K562 (cell line): ENCODE measurements around the gene TMEM131L. TPM values are rescaled to one million over a fixed set of nuclear protein-coding genes. Genes with fewer than 3 reads are reported as not detected.

Experiments
- ATAC-seq: fragments of 200-7000 bp; cut with Tn5 transposase; 3 replicates; pipeline ENCODE4 v1.9.1; 2020; ENCODE audit warnings: moderate library complexity
- BruUV-seq: library from RNA; stranded (reverse); fragments of 400-500 nt; replicated peaks from 2 replicates; lab custom pipeline; 2021; lab: Mats Ljungman, UMichigan
- CTCF ChIA-PET: fragments of 300-600 bp; formaldehyde crosslinking; extraction: SDS; loops from one replicate; lab custom pipeline; 2021; ENCODE audit warnings: low intra/inter-chr PET ratio; lab: Yijun Ruan, JAX
- POLR2A ChIA-PET: fragments of 300-600, 350-650 bp; sonication (Branson Sonifier 250); formaldehyde crosslinking; extraction: SDS; loops from one replicate; lab custom pipeline; 2021; ENCODE audit warnings: antibody characterized with exemption, inconsistent platforms; lab: Yijun Ruan, JAX
- DNase-seq, 4 experiments: peaks; one replicate each; pipeline versions ENCODE4 v3.0.0 to v3.0.0-alpha.2; 2011 to 2018; ENCODE audit warnings: low spot score in 3 of 4, mixed read lengths in 3 of 4; ENCODE audit errors: extremely low read depth in 1 of 4
- FAIRE-seq: peaks from 2 replicates; lab custom pipeline; 2011; peaks lifted over from hg19 to GRCh38; lab: Jason Lieb, UNC
- H2AFZ ChIP-seq: 2 replicates; pipeline ENCODE4 v1.6.0; 2011; ENCODE audit warnings: low read depth, low read length, control low read depth, inconsistent platforms
- H3K27ac ChIP-seq: fragments of 200-600 bp; 3 replicates; pipeline ENCODE4 v1.8.0; 2011; ENCODE audit warnings: low read depth, mild to moderate bottlenecking, control low read depth, inconsistent platforms, low read length, moderate library complexity, mixed read lengths; ENCODE audit errors: extremely low read depth
- H3K27me3 ChIP-seq, 2 experiments: fragments of 300-600 bp in 1 of 2; 2 replicates in 1 of 2; 3 replicates in 1 of 2; pipeline versions ENCODE4 v1.6.0 to v1.8.0; 2011; ENCODE audit warnings: inconsistent platforms in 2 of 2, low read length in 2 of 2, mild to moderate bottlenecking in 1 of 2, mixed read lengths in 1 of 2, moderate library complexity in 1 of 2; ENCODE audit not compliant: control insufficient read depth in 2 of 2, insufficient read depth in 2 of 2
- H3K36me3 ChIP-seq: fragments of 300-600 bp; 3 replicates; pipeline ENCODE4 v1.8.0; 2011; ENCODE audit warnings: mild to moderate bottlenecking, low read length, inconsistent platforms; ENCODE audit not compliant: control insufficient read depth, insufficient read depth
- H3K4me1 ChIP-seq, 2 experiments: fragments of 200-600 bp in 1 of 2; replicated peaks in 1 of 2; 2 replicates in 1 of 2; 3 replicates in 1 of 2; pipeline versions ENCODE4 v1.5.1 to v1.8.0; 2011; ENCODE audit warnings: inconsistent platforms in 2 of 2, low read length in 2 of 2, mild to moderate bottlenecking in 1 of 2, mixed read lengths in 1 of 2, moderate library complexity in 1 of 2; ENCODE audit not compliant: control insufficient read depth in 2 of 2, insufficient read depth in 2 of 2
- H3K4me2 ChIP-seq: 2 replicates; pipeline ENCODE4 v1.6.1; 2011; ENCODE audit warnings: low read length, control low read depth, inconsistent platforms, mixed read lengths; ENCODE audit not compliant: insufficient read depth
- H3K4me3 ChIP-seq: fragments of 200-600 bp; sonication (generic), shearing (Covaris generic); 2 replicates; pipeline ENCODE4 v1.5.1; 2016; ENCODE audit warnings: control low read depth, inconsistent platforms
- H3K79me2 ChIP-seq: fragments of 200-600 bp; 3 replicates; pipeline ENCODE4 v1.8.0; 2011; ENCODE audit warnings: low read length, inconsistent platforms; ENCODE audit not compliant: control insufficient read depth, insufficient read depth
- H3K9ac ChIP-seq, 2 experiments: 2 replicates each; pipeline versions ENCODE4 v1.6.0 to v1.6.1; 2011; ENCODE audit warnings: low read depth in 2 of 2, low read length in 2 of 2, control low read depth in 1 of 2, inconsistent platforms in 1 of 2, mild to moderate bottlenecking in 1 of 2, mixed read lengths in 1 of 2; ENCODE audit not compliant: insufficient read depth in 1 of 2
- H3K9me1 ChIP-seq: one replicate; pipeline ENCODE4 v1.6.0; 2011; ENCODE audit warnings: inconsistent platforms, mild to moderate bottlenecking, low read length, moderate library complexity; ENCODE audit not compliant: control insufficient read depth, insufficient read depth
- H3K9me3 ChIP-seq: replicated peaks from 2 replicates; pipeline ENCODE4 v1.5.1; 2011; ENCODE audit warnings: low read depth, low read length, inconsistent platforms; ENCODE audit not compliant: control insufficient read depth, insufficient read depth
- H4K20me1 ChIP-seq: replicated peaks from 2 replicates; pipeline ENCODE4 v1.6.1; 2011; ENCODE audit warnings: low read length, inconsistent platforms, mixed read lengths; ENCODE audit not compliant: control insufficient read depth, insufficient read depth
- CEBPB ChIP-seq: fragments of 450-650 bp; IDR thresholded peaks from 2 replicates; pipeline ENCODE4 v1.6.1; 2016; ENCODE audit warnings: missing genetic modification characterization, missing compliant biosample characterization
- HMG20B ChIP-seq: fragments of 250-450 bp; sonication (Bioruptor Pico); IDR thresholded peaks from 2 replicates; pipeline ENCODE4 v1.5.0; 2021; ENCODE audit warnings: mild to moderate bottlenecking
- SMAD1 ChIP-seq: fragments of 150-350 bp; IDR thresholded peaks from 2 replicates; pipeline ENCODE4 v1.6.1; 2014; ENCODE audit warnings: low read length, low read depth; ENCODE audit not compliant: partially characterized antibody
- WGBS: fragments of 100-300 bp; shearing (Covaris generic); methylation state at CpG from one replicate; pipeline ENCODE4 v1.1.6; 2016; ENCODE audit warnings: low coverage, mixed read lengths; ENCODE audit not compliant: insufficient coverage; ENCODE audit errors: missing lambda C conversion rate; 5-methylcytosine and 5-hydroxymethylcytosine counted together
- in situ Hi-C: fragments of 300-500 bp; cut with MboI; formaldehyde crosslinking; loops from 4 replicates; pipeline ENCODE4 v1.15.0; 2018; ENCODE audit warnings: inconsistent platforms, mixed read lengths
- intact Hi-C: fragments of 100-400 bp; cut with micrococcal nuclease; formaldehyde crosslinking; loops from 2 replicates; pipeline ENCODE4 v1.14.2; 2022
- polyA plus RNA-seq, 8 experiments: library from polyadenylated mRNA; depleted of rRNA in 4 of 8; stranded (reverse) in 5 of 8; unstranded in 3 of 8; fragments of >200 nt; fragmentation: Nextera tagmentation in 2 of 8; fragmentation: Illumina TruSeq in 1 of 8; extraction: Ambion mirVana in 2 of 8; extraction: Trizol in 1 of 8; gene quantifications; 2 replicates each; pipeline versions ENCODE4 v1.2.1 to v1.2.3, GENCODE V29; 2011 to 2014; ENCODE audit warnings: inconsistent platforms in 1 of 8, missing spikeins in 1 of 8
- total RNA-seq, 7 experiments: library from RNA; depleted of rRNA in 6 of 7; stranded (reverse); fragments of >200 nt in 6 of 7; fragmentation: Illumina TruSeq in 2 of 7; extraction: Trizol in 2 of 7; gene quantifications; 2 replicates each; pipeline versions ENCODE4 v1.2.1 to v1.2.3, GENCODE V29; 2011 to 2021; ENCODE audit warnings: low replicate concordance in 1 of 7
- TF ChIP-seq, protein P1 (sequence below): fragments of 450-650 bp; IDR thresholded peaks from 2 replicates; pipeline ENCODE4 v1.6.1; 2016; ENCODE audit warnings: low read depth, mild to moderate bottlenecking, moderate library complexity
- TF ChIP-seq, protein P2 (sequence below): fragments of 450-650 bp; formaldehyde crosslinking; IDR thresholded peaks from 2 replicates; pipeline ENCODE4 v1.4.0; 2020; ENCODE audit warnings: mild to moderate bottlenecking, mixed read lengths

Gene TMEM131L
- total and polyA plus RNA-seq, 9 of the 15 experiments (the other 6 are each of a cell fraction or from before 2014, with no cell fraction given) = 1.2 to 20.8 (median 12.9) TPM

DNA sequence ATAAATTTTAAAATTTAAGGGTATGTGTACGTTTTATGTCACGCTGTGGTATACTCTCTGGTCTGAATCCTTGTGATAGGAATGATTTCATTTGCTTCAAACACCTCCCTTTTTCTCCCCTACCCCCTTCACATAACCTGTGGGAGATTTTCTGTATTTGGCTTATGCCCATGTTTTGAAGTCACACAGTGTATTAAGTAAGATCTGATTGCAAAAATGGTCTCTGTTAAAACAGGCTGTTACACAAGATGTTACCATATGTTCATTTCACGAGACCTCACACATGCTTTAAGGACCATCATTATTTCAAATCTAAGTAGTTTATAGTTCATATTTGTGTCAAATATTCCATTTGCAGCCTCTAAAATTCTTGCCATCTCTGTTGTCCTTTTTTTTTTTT, 63.5 kb downstream of the TMEM131L start:
- ATAC-seq (no peak), DNase-seq (no peak), FAIRE-seq (no peak)
- no peaks in the 10 kb centered on the region for H3K9me3 ChIP-seq
- POLR2A ChIA-PET = interaction anchor here (1.6 kb wide), 1 partner anchor 16 kb away, joined by 3 read pairs; no protein-coding TSS in a partner anchor
- no peak overlapping the region for H3K4me2 ChIP-seq
- no peak overlapping the region for H2AFZ ChIP-seq
- CTCF ChIA-PET = no interaction called here
- H3K79me2 ChIP-seq = peaks cover 65% of the 10 kb centered on the region
- no peak overlapping the region for H3K27ac ChIP-seq
- no peak overlapping the region for H3K4me3 ChIP-seq
- peaks cover 3% of the 10 kb centered on the region; the same call in 2 of the 3 replicates for H3K36me3 ChIP-seq
- H3K4me1 ChIP-seq = peaks cover 9 to 32% of the 10 kb centered on the region in 2 experiments; a peak in 4 of 5 replicates
- 77% methylated on average over 3 of the region's 3 CpGs for WGBS
- H3K9ac ChIP-seq = no peak overlapping the region
- no peaks in the 10 kb centered on the region for H3K27me3 ChIP-seq
- 0 out of 2 replicates have a peak, but pooled peaks cover 11% of the 10 kb centered on the region for H4K20me1 ChIP-seq
- H3K9me1 ChIP-seq = peaks cover under 1% of the 10 kb centered on the region
- intact Hi-C loops = loop anchor here (2.0 kb wide), 1 partner anchor 37 kb away; no protein-coding TSS in a partner anchor
- in situ Hi-C loops = no loop called here
- TF ChIP-seq CEBPB = 0 out of 2 replicates have a peak, but pooled peaks have one; percentile 41
- no peak for TF ChIP-seq HMG20B (CRISPR knock-in tag)
- BruUV-seq = no TSS peak

DNA sequence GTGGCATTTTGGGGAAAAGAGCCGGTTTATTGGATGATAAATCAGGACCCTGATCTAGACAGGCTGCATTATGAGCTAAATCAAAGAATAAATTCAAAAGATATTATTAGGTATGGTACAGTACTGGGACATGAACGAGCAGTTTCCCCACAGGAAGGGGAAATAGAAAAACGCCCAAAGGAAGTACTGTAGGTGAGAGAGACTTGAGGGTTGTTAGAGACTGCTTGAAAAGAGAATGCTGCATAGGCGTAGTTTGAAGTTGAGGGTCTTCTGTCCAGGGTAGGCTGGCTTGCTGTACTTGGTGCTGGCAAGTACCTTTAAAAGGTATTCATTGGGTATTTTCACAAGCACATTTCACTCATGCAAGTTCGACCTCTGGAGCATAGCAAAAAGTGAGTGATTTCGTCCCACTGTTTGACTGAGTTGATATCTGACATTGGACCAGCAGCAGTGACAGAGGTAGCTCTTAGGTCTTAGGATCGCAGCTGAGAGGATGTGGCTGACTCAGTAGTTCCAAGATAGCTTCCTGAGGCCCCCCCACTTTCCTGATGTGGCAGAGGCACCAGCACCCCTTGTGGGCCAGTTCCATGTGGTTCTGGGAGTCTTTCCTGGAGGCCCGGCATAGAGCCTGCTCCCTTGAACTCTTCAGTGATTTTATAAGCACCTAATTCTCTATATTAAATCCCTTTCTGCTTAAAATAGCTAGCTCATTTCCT, 64.3 kb downstream of the TMEM131L start:
- Histone ChIP-seq H4K20me1 (0 out of 2 replicates have a peak, but pooled peaks cover 11% of the 10 kb centered on the region), H3K9me3 (no peaks in the 10 kb centered on the region), H2AFZ (no peak overlapping the region), H3K9me1 (peaks cover 6% of the 10 kb centered on the region), H3K4me1 (peaks cover 16 to 37% of the 10 kb centered on the region in 2 experiments; a peak in 4 of 5 replicates), H3K9ac (peak overlapping the region in 1 of 2 experiments; percentile 11; a peak in 1 of 4 replicates), H3K27me3 (no peaks in the 10 kb centered on the region), H3K36me3 (peaks cover 3% of the 10 kb centered on the region; the same call in 2 of the 3 replicates), H3K4me2 (no peak overlapping the region), H3K27ac (no peak overlapping the region), H3K4me3 (no peak overlapping the region), H3K79me2 (peaks cover 69% of the 10 kb centered on the region)
- intact Hi-C loops = no loop called here
- ATAC-seq (no peak), FAIRE-seq (peak; percentile 46), DNase-seq (no peak)
- CTCF ChIA-PET = no interaction called here
- TF ChIP-seq SMAD1 = no peak
- TF ChIP-seq, protein P1, sequence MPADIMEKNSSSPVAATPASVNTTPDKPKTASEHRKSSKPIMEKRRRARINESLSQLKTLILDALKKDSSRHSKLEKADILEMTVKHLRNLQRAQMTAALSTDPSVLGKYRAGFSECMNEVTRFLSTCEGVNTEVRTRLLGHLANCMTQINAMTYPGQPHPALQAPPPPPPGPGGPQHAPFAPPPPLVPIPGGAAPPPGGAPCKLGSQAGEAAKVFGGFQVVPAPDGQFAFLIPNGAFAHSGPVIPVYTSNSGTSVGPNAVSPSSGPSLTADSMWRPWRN = no peak
- TF ChIP-seq, protein P2, sequence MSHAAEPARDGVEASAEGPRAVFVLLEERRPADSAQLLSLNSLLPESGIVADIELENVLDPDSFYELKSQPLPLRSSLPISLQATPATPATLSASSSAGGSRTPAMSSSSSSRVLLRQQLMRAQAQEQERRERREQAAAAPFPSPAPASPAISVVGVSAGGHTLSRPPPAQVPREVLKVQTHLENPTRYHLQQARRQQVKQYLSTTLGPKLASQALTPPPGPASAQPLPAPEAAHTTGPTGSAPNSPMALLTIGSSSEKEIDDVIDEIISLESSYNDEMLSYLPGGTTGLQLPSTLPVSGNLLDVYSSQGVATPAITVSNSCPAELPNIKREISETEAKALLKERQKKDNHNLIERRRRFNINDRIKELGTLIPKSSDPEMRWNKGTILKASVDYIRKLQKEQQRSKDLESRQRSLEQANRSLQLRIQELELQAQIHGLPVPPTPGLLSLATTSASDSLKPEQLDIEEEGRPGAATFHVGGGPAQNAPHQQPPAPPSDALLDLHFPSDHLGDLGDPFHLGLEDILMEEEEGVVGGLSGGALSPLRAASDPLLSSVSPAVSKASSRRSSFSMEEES (CRISPR knock-in tag) = no peak
- WGBS = 51% methylated on average over 8 of the region's 8 CpGs
- BruUV-seq = no TSS peak
- POLR2A ChIA-PET = interaction anchor here (1.0 to 1.6 kb wide), 2 partner anchors 14 to 16 kb away, joined by 3 read pairs; no protein-coding TSS in a partner anchor
- in situ Hi-C loops = no loop called here
